ENCODE measurements around the gene POU6F1. TPM values are rescaled to one million over a fixed set of nuclear protein-coding genes. Genes with fewer than 3 reads are reported as not detected.

POU6F1 gene
- total and polyA plus RNA-seq, 10 of the 15 experiments (the other 5 are each of a cell fraction or from before 2014, with no cell fraction given), result 0.26 to 4.2 (median 1.2) TPM

GRCh38 chr12:51199366-51199945 is 18.4 kb downstream of the POU6F1 start:
- Histone ChIP-seq H2AFZ (ENCODE audit: control insufficient read depth, low read depth, low read length) (no peak overlapping the region), H3K4me3 (no peak overlapping the region), H3K36me3 (ENCODE audit: control insufficient read depth in 2 of 2, insufficient read depth in 2 of 2, low read length in 1 of 2) (no peaks in the 10 kb centered on the region), H3K27me3 (replicated peaks in 1 of 2; ENCODE audit: control insufficient read depth in 2 of 2, insufficient read depth in 2 of 2, low read length in 1 of 2) (no peaks in the 10 kb centered on the region), H3K27ac (ENCODE audit: control insufficient read depth, insufficient read depth) (no peak overlapping the region), H3K9me3 (replicated peaks; ENCODE audit: control insufficient read depth, insufficient read depth, low read length) (no peaks in the 10 kb centered on the region), H3K4me1 (ENCODE audit: control insufficient read depth, insufficient read depth, low read length) (no peaks in the 10 kb centered on the region; the same call in 1 of the 2 replicates), H4K20me1 (ENCODE audit: control insufficient read depth, insufficient read depth) (no peaks in the 10 kb centered on the region), H3K79me2 (ENCODE audit: control insufficient read depth, insufficient read depth, low read length) (no peaks in the 10 kb centered on the region), H3K9ac (ENCODE audit: control insufficient read depth, insufficient read depth, low read length) (no peak overlapping the region), H3K4me2 (ENCODE audit: control insufficient read depth, insufficient read depth) (no peak overlapping the region)
- ChIA-PET RAD21 (ENCODE audit: unreplicated experiment) (no interaction called here), CTCF (interaction anchor here (0.7 kb wide), 1 partner anchor 12 kb away, joined by 3 read pairs; no protein-coding TSS in a partner anchor), SMC1A (ENCODE audit: uncharacterized antibody, unreplicated experiment) (no interaction called here), POLR2A (no interaction called here)
- in situ Hi-C loops (cut with MboI) (no loop called here), intact Hi-C loops (cut with micrococcal nuclease; ENCODE audit: unreplicated experiment) (no loop called here)
- ATAC-seq (no peak), DNase-seq (ENCODE audit: low read depth, low spot score) (no peak), FAIRE-seq (no peak)
- TF ChIP-seq CBX3 (IDR thresholded peaks at IDR 0.05; ENCODE audit: borderline replicate concordance, low read depth), result no peak
- no peak for TF ChIP-seq ZBTB4 (CRISPR knock-in tag; IDR thresholded peaks at IDR 0.05)
- no peak for TF ChIP-seq ESRRA (IDR thresholded peaks at IDR 0.05; ENCODE audit: low read length)
- TF ChIP-seq MTA3 (IDR thresholded peaks at IDR 0.05; ENCODE audit: borderline replicate concordance, low read length), result no peak
- TF ChIP-seq ZSCAN29 (IDR thresholded peaks at IDR 0.05), result no peak
- no peak for TF ChIP-seq SUZ12 (IDR thresholded peaks at IDR 0.05; ENCODE audit: unreplicated experiment)
- no peak for TF ChIP-seq E4F1 (IDR thresholded peaks at IDR 0.05; ENCODE audit: borderline replicate concordance, partially characterized antibody)
- no peak for TF ChIP-seq RB1 (IDR thresholded peaks at IDR 0.05; ENCODE audit: borderline replicate concordance)
- TF ChIP-seq STAT3 (IDR thresholded peaks at IDR 0.05; ENCODE audit: low read depth, low read length), result no peak
- no peak for TF ChIP-seq SP1 (IDR thresholded peaks at IDR 0.05; ENCODE audit: low read depth, low read length)
- TF ChIP-seq CHD2 (IDR thresholded peaks at IDR 0.05; ENCODE audit: borderline replicate concordance, low read depth, low read length), result no peak
- no peak for TF ChIP-seq TCF12 (IDR thresholded peaks at IDR 0.05; ENCODE audit: low read depth, low read length)
- TF ChIP-seq WRNIP1 (IDR thresholded peaks at IDR 0.05; ENCODE audit: borderline replicate concordance, low read depth, low read length), result no peak
- TF ChIP-seq NR2C2 (IDR thresholded peaks at IDR 0.05; ENCODE audit: borderline replicate concordance, control insufficient read depth, insufficient read length, low read depth), result no peak
- BruUV-seq (replicated peaks), result no TSS peak
- 89% methylated on average over 10 of the region's 10 CpGs for WGBS (ENCODE audit: insufficient coverage, insufficient replicate concordance, low lambda C conversion rate, missing lambda C conversion rate)
